B cell (primary cell): ENCODE measurements around the gene TMEM145. TPM values are rescaled to one million over a fixed set of nuclear protein-coding genes. Genes with fewer than 3 reads are reported as not detected.
"Not testable (repeated sequence)": the region's sequence is repeated elsewhere in the genome, so short reads cannot be mapped to it uniquely, and the experiment has no call there.

Experiments
- ATAC-seq: fragments of 200-7000 bp; cut with Tn5 transposase; one replicate; pipeline ENCODE4 v1.10.0; 2021; ENCODE audit warnings: low read depth, mild to moderate bottlenecking, moderate number of reproducible peaks, moderate library complexity
- CTCF ChIA-PET: fragments of 350-600 bp; sonication (Branson Sonifier 250); formaldehyde crosslinking; loops from one replicate; lab custom pipeline; 2021; ENCODE audit warnings: antibody characterized with exemption, inconsistent platforms; lab: Charles Lee
- POLR2A ChIA-PET: fragments of 350-600 bp; sonication (Branson Sonifier 250); formaldehyde crosslinking; loops from one replicate; lab custom pipeline; 2021; ENCODE audit warnings: antibody characterized with exemption; lab: Charles Lee
- DNase-seq: peaks from one replicate; pipeline ENCODE4 v3.0.0; 2013
- H2AFZ ChIP-seq: 2 replicates; pipeline ENCODE4 v1.6.1; 2012; ENCODE audit warnings: mild to moderate bottlenecking, low read depth, low read length; ENCODE audit not compliant: insufficient read depth, poor library complexity, severe bottlenecking
- H3K27ac ChIP-seq, 2 donors: 1 replicate in 1 of 2; 2 replicates in 1 of 2; pipeline ENCODE4 v1.5.1; 2012 to 2013; ENCODE audit warnings: low read length in 2 of 2, mild to moderate bottlenecking in 2 of 2, moderate library complexity in 1 of 2
- H3K27me3 ChIP-seq, 4 experiments: fragments of 200-600 bp in 1 of 4; sonication (generic) in 1 of 4; replicated peaks in 1 of 4; 1 replicate in 2 of 4; 2 replicates in 2 of 4; pipeline versions ENCODE4 v1.6.1 to v1.7.0; 2013 to 2016; ENCODE audit warnings: low read length in 3 of 4, mild to moderate bottlenecking in 2 of 4, mixed read lengths in 1 of 4, moderate library complexity in 1 of 4; ENCODE audit not compliant: insufficient read depth in 4 of 4, control insufficient read depth in 3 of 4; ENCODE audit errors: control extremely low read depth in 1 of 4
- H3K36me3 ChIP-seq, 2 experiments: replicated peaks in 1 of 2; 1 replicate in 1 of 2; 2 replicates in 1 of 2; pipeline versions ENCODE4 v1.6.1 to v1.7.1; 2013; ENCODE audit warnings: low read length in 1 of 2; ENCODE audit not compliant: insufficient read depth in 2 of 2, control insufficient read depth in 1 of 2; ENCODE audit errors: control extremely low read depth in 1 of 2, extremely low read depth in 1 of 2
- H3K4me1 ChIP-seq, 2 donors: fragments of 200-600 bp in 1 of 2; sonication (generic) in 1 of 2; 1 replicate in 1 of 2; 2 replicates in 1 of 2; pipeline versions ENCODE4 v1.5.1 to v1.6.1; 2013 to 2017; ENCODE audit warnings: low read length in 2 of 2; ENCODE audit not compliant: control insufficient read depth in 2 of 2, insufficient read depth in 2 of 2
- H3K4me2 ChIP-seq: replicated peaks from 2 replicates; pipeline ENCODE3; 2012; ENCODE audit warnings: mild to moderate bottlenecking, low read depth, low read length; ENCODE audit not compliant: poor library complexity, severe bottlenecking
- H3K4me3 ChIP-seq, 5 experiments: fragments of 200-600 bp in 1 of 5; sonication (generic) in 1 of 5; 1 replicate in 3 of 5; 2 replicates in 2 of 5; pipeline versions ENCODE4 v1.5.1 to v1.7.0; 2011 to 2016; ENCODE audit warnings: low read length in 4 of 5, mild to moderate bottlenecking in 4 of 5, low read depth in 2 of 5, control low read depth in 1 of 5, moderate library complexity in 1 of 5; ENCODE audit not compliant: insufficient read depth in 1 of 5; ENCODE audit errors: control extremely low read depth in 1 of 5, extremely low read depth in 1 of 5
- H3K79me2 ChIP-seq: fragments of 200-600 bp; sonication (generic); one replicate; pipeline ENCODE4 v1.6.0; 2016; ENCODE audit warnings: low read length; ENCODE audit not compliant: control insufficient read depth, insufficient read depth
- H3K9ac ChIP-seq: fragments of 200-600 bp; sonication (generic); 2 replicates; pipeline ENCODE4 v1.6.1; 2017; ENCODE audit warnings: mild to moderate bottlenecking, low read length, moderate library complexity
- H3K9me3 ChIP-seq, 3 donors: one replicate each; pipeline versions ENCODE4 v1.6.1 to v1.7.1; 2013; ENCODE audit warnings: low read length in 2 of 3; ENCODE audit not compliant: control insufficient read depth in 2 of 3, insufficient read depth in 1 of 3; ENCODE audit errors: control extremely low read depth in 1 of 3
- H4K20me1 ChIP-seq: 2 replicates; pipeline ENCODE4 v1.6.0; 2012; ENCODE audit warnings: mild to moderate bottlenecking, low read length; ENCODE audit not compliant: insufficient read depth, control insufficient read depth, poor library complexity, severe bottlenecking
- H3K27ac Mint-ChIP-seq: one replicate; pipeline ENCODE4 v1.8.0; 2021; ENCODE audit warnings: mixed read lengths
- H3K27me3 Mint-ChIP-seq: one replicate; pipeline ENCODE4 v1.8.0; 2021; ENCODE audit warnings: mixed read lengths
- H3K4me1 Mint-ChIP-seq: one replicate; pipeline ENCODE4 v1.8.0; 2021; ENCODE audit warnings: mixed read lengths
- H3K4me3 Mint-ChIP-seq: one replicate; pipeline ENCODE4 v1.8.0; 2021; ENCODE audit warnings: mixed read lengths
- H3K9me3 Mint-ChIP-seq: one replicate; pipeline ENCODE4 v1.8.0; 2022; ENCODE audit warnings: mixed read lengths; ENCODE audit not compliant: insufficient read depth
- EZH2 ChIP-seq: IDR thresholded peaks from 2 replicates; pipeline ENCODE4 v1.6.1; 2012; ENCODE audit warnings: borderline replicate concordance, low read depth, mild to moderate bottlenecking, moderate library complexity, low read length; ENCODE audit not compliant: insufficient read depth, poor library complexity, severe bottlenecking
- WGBS: methylation state at CpG from one replicate; pipeline ENCODE4 v1.1.5; 2013; ENCODE audit warnings: missing lambda C conversion rate; ENCODE audit not compliant: insufficient coverage; 5-methylcytosine and 5-hydroxymethylcytosine counted together
- intact Hi-C: fragments of 100-400 bp; cut with micrococcal nuclease; formaldehyde crosslinking; loops from one replicate; pipeline ENCODE4 v1.10.0; 2022
- polyA minus RNA-seq: library from RNA; depleted of rRNA, polyadenylated mRNA; stranded (reverse); fragments of >200 nt; gene quantifications from 2 replicates; pipeline ENCODE4 v1.2.3, GENCODE V29; 2012
- polyA plus RNA-seq: library from polyadenylated mRNA; depleted of rRNA; stranded (reverse); fragments of >200 nt; gene quantifications from 2 replicates; pipeline ENCODE4 v1.2.3, GENCODE V29; 2012
- total RNA-seq, 2 donors: library from RNA; stranded (reverse); fragments of 120-200 nt in 1 of 2; gene quantifications; 1 replicate in 1 of 2; 2 replicates in 1 of 2; pipeline versions ENCODE4 v1.2.3 to v1.2.4, GENCODE V29; 2013 to 2022
- TF ChIP-seq, protein P1 (sequence below): fragments of 200-600 bp; IDR thresholded peaks from one replicate; pipeline ENCODE4 v1.8.0; 2022; ENCODE audit warnings: antibody characterized with exemption, mild to moderate bottlenecking

The TMEM145 gene
- total RNA-seq = not detected in 2 replicates
- not detected for total RNA-seq (2013)
- polyA plus RNA-seq = not detected in 2 replicates
- polyA minus RNA-seq = not detected in 2 replicates

DNA sequence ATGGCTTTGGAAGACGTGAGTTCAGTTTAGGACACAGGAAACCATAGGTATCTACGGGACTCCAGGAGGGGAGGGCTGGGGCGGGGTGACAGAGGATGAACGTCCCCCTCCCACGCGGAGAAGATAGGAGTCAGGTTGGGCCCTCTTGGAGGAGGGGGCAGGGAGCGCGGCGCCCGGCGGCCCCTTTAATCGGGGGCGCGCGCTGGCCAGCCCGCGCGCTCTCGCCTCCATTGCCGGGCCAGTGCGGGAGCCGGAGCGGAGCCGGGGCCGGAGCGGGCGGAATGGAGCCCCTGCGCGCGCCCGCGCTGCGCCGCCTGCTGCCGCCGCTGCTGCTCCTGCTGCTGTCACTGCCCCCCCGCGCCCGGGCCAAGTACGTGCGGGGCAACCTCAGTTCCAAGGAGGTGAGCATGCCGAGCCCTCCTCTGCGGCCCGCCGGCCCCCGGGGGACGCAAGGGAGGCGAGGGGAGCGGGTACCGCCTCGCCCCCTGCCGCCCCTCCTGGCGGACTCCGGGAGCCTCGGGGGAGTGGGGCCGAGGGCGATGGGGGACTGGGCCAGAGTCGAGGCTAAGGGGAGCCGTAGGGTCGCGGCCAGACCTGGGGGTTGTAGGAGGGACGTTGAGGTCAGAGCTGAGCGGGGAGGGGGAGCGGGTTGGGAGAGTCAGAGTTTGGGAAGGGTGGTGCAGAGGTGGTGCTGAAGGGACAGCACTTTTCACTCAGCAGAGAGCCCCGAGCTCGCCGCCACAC is at the start of gene TMEM145:
Gene TMEM145, plus strand, starts transcription at position 214 of the 744 bp plus-strand sequence. Its CDS starts 68 bp downstream, at position 282.
- Histone ChIP-seq H3K9ac (peak within 1 kb of the TSS; percentile 37), H3K36me3 (no peaks in the 10 kb centered on the region), H3K27ac (no peak within 1 kb of the TSS), H3K9me3 (peaks cover 0 to 9% (median 0%) of the 10 kb centered on the region in 3 donors), H3K27me3 (peaks cover 0 to 40% (median 17%) of the 10 kb centered on the region in 4 experiments), H4K20me1 (no peaks in the 10 kb centered on the region), H3K4me1 (peaks cover 20 to 26% of the 10 kb centered on the region in 2 donors), H2AFZ (peak within 1 kb of the TSS; percentile 46), H3K79me2 (no peaks in the 10 kb centered on the region), H3K4me2 (peak within 1 kb of the TSS; percentile 86), H3K4me3 (peak within 1 kb of the TSS in 3 of 5 experiments; percentile 18 to 38 (median 33))
- DNase-seq (peak; percentile 61), ATAC-seq (peak; percentile 67)
- H3K27ac Mint-ChIP-seq = no peak within 1 kb of the TSS
- no peaks in the 10 kb centered on the region for H3K9me3 Mint-ChIP-seq
- WGBS = under 1% methylated on average over 66 of the region's 67 CpGs
- intact Hi-C loops = no loop called here
- H3K4me1 Mint-ChIP-seq = peaks cover 19% of the 10 kb centered on the region
- peak within 1 kb of the TSS; percentile 67 for H3K4me3 Mint-ChIP-seq
- TF ChIP-seq, protein P1, sequence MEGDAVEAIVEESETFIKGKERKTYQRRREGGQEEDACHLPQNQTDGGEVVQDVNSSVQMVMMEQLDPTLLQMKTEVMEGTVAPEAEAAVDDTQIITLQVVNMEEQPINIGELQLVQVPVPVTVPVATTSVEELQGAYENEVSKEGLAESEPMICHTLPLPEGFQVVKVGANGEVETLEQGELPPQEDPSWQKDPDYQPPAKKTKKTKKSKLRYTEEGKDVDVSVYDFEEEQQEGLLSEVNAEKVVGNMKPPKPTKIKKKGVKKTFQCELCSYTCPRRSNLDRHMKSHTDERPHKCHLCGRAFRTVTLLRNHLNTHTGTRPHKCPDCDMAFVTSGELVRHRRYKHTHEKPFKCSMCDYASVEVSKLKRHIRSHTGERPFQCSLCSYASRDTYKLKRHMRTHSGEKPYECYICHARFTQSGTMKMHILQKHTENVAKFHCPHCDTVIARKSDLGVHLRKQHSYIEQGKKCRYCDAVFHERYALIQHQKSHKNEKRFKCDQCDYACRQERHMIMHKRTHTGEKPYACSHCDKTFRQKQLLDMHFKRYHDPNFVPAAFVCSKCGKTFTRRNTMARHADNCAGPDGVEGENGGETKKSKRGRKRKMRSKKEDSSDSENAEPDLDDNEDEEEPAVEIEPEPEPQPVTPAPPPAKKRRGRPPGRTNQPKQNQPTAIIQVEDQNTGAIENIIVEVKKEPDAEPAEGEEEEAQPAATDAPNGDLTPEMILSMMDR = peak; percentile 13
- no peak for TF ChIP-seq EZH2
- peaks cover 28% of the 10 kb centered on the region for H3K27me3 Mint-ChIP-seq
- ChIA-PET CTCF (interaction anchor here (0.5 to 1.1 kb wide), 3 partner anchors 8 to 184 kb away, joined by 3 to 4 read pairs (median 3); no protein-coding TSS in a partner anchor), POLR2A (interaction anchor here (0.6 kb wide), 1 partner anchor 34 kb away, joined by 4 read pairs; no protein-coding TSS in a partner anchor)

DNA sequence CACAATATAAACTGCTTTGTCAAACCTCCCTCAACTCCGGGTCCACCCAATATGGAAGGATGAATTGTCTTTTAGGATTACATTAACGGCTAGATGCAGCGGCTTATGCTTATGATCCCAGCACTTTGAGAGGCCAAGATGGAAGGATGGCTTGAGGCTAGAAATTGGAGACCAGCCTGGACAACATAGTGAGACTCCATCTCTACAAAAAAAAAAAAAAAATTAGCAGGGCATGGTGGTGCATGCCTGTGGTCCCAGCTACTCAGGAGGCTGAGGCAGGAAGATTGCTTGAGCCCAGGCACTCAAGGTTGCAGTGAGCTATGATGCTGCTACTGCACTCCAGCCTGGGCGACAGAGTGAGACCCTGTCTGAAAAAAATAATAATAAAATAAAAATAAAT is 47.0 kb upstream of the TMEM145 start:
- Mint-ChIP-seq H3K4me1 (peaks cover 16% of the 10 kb centered on the region), H3K4me3 (peak overlapping the region; percentile 27)
- H3K4me1 ChIP-seq = peaks cover 22 to 25% of the 10 kb centered on the region in 2 donors
- H3K27me3 ChIP-seq, H3K4me2 ChIP-seq, H3K9me3 Mint-ChIP-seq, ATAC-seq, H3K27ac ChIP-seq, H4K20me1 ChIP-seq, DNase-seq, intact Hi-C loops, H3K27ac Mint-ChIP-seq, H3K36me3 ChIP-seq, H3K9me3 ChIP-seq, H3K27me3 Mint-ChIP-seq, H3K9ac ChIP-seq, POLR2A ChIA-PET, H3K4me3 ChIP-seq, H2AFZ ChIP-seq: not testable (repeated sequence)
- peaks cover 17% of the 10 kb centered on the region for H3K79me2 ChIP-seq
- CTCF ChIA-PET = interaction anchor here (1.2 kb wide), 1 partner anchor 10 kb away, joined by 4 read pairs; no protein-coding TSS in a partner anchor
- no CpG with 5 or more reads among the region's 4 CpGs for WGBS

DNA sequence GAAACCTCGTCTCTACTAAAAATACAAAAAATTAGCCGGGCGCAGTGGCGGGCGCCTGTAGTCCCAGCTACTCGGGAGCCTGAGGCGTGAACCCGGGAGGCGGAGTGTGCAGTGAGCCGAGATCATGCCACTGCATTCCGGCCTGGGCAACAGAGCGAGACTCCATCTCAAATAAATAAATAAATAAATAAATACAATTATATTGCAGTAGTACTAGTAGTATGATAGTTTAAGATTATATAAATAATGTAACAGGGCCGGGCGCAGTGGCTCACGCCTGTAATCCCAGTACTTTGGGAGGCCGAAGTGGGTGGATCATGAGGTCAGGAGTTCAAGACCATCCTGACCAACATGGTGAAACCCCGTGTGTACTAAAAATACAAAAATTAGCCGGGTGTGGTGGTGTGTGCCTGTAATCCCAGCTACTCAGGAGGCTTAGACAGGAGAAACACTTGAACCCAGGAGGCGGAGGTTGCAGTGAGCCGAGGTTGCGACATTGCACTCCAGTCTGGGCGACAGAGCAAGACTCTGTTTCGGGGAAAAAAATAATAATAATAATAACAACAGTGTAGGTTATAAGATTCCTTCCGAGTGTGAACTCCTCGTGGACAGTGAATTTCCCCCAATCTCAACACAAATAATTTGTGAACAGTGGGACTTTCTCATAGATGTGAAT is 46.0 kb upstream of the TMEM145 start:
- POLR2A ChIA-PET = interaction anchor here (1.4 kb wide), 1 partner anchor 12 kb away, joined by 4 read pairs; no protein-coding TSS in a partner anchor

More for the DNA sequence above, 46.0 kb upstream of the TMEM145 start:
- H3K9ac ChIP-seq, H3K27ac Mint-ChIP-seq, H3K27me3 Mint-ChIP-seq, H3K9me3 Mint-ChIP-seq, intact Hi-C loops, H3K27ac ChIP-seq, DNase-seq, H3K4me3 Mint-ChIP-seq, H3K4me3 ChIP-seq, H3K9me3 ChIP-seq, H3K36me3 ChIP-seq, H3K27me3 ChIP-seq, H4K20me1 ChIP-seq, ATAC-seq, H2AFZ ChIP-seq: not testable (repeated sequence)
- peaks cover 22% of the 10 kb centered on the region for H3K4me1 Mint-ChIP-seq
- peaks cover 26 to 32% of the 10 kb centered on the region in 2 donors for H3K4me1 ChIP-seq
- CTCF ChIA-PET = interaction anchor here (1.2 to 2.6 kb wide), 2 partner anchors 11 to 12 kb away, joined by 4 to 13 read pairs; no protein-coding TSS in a partner anchor
- H3K79me2 ChIP-seq = peaks cover 27% of the 10 kb centered on the region
- WGBS = 92% methylated on average over 2 of the region's 25 CpGs
- H3K4me2 ChIP-seq = peak overlapping the region; percentile 95
